Activated CD8-positive, alpha-beta memory T cell treated with anti-CD3 and anti-CD28 coated beads, Interleukin-2, amount 50 U/mL, for 1 hour (primary cell): ENCODE data around the gene KEL.

Source experiments
- DNase-seq: peaks from one replicate; pipeline ENCODE4 v3.0.0-alpha.2; 2020; ENCODE audit errors: extremely low read depth

KEL gene

DNA sequence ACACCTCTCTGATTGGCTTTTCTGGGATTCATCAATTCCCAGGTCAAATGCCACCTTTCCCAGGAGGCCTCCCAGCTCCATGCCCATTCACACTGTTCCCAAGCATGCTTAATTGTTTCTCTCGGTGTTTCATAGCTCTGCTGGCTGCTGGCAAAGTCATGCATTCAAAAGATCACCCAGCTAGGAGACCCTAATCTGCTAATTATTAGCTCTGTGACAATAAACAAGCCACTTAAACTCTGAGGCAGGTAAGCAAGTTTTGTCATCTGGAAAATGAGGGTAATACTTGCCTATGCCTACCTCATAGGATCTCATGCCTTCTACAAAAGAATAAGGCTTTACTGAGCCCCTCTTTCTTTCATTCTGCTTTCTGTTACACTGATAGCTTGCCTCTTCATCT lies 828 bp upstream of the KEL start:
- DNase-seq, result no peak

DNA sequence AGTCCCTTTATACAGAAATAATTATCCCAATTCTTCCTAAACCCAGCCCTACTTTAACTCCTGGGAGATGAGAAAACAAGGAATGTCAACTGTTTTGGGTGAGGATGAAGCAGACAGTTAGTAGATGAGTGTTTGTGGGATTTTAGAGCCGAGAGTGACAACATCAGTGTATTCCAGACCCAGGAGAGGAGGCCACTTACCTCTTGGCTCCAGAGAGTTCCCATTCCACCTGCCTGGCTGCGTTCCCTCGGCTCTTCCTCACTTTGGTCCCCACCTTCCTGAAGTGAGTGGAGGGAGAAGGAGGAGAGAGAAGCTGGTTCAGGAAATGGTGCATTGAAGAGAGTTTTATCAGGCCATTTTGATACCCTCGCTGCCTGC lies 579 bp downstream of the KEL start:
- no peak for DNase-seq

- DNase-seq, result no peak
Measured at GRCh38 chr7:142960955-142961512, 1.1 kb downstream of the KEL start.

DNA sequence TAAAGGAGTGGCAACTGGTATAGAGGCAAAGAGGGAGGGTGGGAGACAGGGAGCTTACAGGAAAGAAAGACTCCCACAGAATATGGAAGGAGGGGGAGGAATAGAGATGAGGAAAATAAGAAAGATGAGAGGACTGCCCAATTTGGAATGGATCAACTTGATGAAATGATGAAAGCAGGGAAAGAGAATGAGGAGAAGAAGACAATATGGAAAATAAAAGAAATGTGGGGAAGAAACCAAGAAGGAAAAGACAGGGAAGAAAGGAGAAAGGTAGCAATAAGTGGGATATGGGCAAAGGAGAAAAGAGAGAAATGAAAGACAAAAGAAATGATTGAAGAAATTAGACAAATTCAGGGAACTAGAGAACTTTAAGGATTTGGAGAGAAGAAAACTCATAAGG lies 3.0 kb downstream of the KEL start:
- DNase-seq, result no peak

DNA sequence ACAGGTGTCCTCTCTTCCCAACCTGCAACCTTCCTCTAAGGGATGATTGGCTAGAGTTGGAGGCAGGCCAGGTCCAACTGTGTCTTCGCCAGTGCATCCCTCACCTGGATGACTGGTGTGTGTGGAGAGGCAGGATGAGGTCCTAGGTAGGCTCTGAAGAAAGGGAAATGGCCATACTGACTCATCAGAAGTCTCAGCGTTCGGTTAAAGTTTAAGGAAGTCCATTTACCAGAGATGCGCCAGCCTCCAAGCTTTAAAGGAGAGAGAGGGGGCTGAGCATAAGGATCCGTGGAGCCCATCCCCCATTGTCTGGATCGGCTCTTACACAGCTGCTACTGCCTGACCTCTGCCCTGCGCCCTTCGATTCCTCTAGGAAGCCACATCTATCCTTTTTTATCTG lies 4.4 kb downstream of the KEL start:
- DNase-seq, result no peak

DNA sequence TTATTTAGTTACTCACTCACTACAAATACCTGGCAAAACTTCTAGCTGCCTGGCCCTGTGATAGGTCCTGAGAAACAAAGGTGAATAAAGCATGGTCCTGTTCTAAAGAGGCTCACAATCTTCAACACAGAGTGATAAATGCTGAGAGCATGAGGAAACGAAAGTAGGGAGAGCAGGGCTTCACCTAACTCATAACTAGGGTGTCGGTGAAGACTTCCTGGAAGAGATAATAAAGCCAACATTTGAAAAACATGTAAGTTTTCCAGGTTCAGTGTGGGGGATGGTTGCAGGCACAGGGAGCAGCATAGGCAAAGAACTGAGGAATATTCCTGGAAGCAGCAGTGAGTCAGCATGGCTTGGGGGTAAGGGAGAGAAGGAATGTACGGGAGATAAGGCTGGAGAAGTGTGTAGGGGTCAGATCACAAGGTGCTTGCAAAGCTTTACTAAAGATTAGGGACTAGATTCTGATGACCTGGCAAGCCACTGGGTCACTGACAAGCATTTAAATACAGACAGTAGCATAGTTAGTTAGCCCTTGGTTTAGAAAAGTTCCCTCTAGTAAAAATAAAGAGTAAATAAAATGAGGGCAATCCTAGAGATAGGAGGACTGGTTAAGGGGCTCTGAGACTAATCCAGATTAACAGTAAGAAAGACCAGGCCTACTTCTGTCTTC lies 5.1 kb downstream of the KEL start:
- no peak for DNase-seq

DNA sequence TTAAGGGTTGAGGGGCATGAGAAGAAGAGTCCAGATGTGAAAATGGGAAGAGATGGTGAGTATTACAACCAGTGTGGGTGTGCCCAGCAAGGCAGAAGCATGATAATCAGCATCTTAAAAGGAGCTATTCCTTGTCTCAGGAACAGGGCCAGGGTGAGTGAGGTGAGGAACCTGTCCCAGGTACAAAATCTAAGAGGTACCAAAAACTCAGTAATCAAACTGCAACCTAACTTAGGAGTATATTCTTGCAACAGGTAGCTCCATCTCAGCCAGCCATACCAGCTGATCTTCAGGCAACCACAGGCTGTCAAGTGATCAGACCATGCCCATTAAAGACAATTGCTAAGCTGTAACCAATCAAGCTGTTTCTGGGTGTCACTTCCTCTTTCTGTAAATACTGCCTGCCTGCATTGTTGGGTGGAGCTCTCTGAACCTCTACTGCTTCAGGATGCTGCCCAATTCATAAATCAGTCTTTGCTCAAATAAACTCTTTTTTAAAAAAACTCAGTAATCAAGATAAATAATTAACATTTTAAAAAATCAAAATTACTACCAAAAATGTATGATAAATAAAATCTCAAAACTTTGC lies 7.4 kb downstream of the KEL start:
- no peak for DNase-seq

DNA sequence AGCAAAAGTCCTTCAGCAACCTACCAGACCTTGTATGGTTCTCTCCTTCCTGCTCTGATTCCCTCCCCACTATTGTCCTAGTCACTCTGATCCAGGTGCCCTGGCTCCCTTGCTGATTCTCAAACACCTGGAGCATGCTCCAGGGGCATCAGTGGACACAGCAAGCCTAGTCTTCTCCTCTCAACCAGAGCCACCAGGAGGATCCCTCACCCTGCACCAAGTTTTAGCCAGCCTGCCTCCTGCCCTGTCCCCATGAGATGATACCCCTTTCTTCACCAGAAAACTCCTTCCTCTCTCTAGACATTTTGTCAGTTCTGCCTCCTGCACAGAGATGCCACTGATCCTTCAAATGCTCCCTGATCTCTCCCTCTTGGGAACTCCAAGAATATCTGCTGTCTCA lies 11.9 kb downstream of the KEL start:
- DNase-seq, result no peak

GRCh38 chr7:142948603-142949002 lies 13.6 kb downstream of the KEL start:
- no peak for DNase-seq

GRCh38 chr7:142945001-142945400 lies 17.2 kb downstream of the KEL start:
- DNase-seq, result no peak

DNA sequence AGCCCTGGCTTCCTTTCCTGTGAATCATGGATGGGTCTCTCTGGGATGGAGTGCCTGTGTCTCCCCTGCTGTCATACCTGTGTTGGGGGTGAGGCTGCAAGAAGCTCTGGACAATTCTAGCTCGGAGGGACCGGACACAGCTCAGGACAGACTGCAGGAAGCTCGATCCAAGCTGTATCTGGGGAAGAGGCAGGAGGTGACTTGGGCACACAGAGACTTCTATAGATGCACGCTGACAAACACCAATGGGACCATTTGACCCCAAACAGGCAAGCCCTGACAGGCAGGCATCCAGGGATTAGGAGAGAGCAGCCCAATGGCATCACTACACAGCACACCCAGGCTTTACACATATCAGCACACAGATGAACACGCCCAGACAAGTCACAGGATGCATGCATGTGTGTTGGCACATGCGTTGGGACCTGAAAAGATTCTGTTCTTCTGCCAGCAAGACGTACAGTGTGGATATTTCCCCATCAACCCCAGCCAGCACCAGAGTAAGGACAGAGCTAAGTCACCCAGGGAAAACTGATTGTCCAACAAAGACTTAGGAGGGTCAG lies 18.4 kb downstream of the KEL start:
- no peak for DNase-seq

GRCh38 chr7:142942746-142943145 lies 19.4 kb downstream of the KEL start:
- no peak for DNase-seq

DNA sequence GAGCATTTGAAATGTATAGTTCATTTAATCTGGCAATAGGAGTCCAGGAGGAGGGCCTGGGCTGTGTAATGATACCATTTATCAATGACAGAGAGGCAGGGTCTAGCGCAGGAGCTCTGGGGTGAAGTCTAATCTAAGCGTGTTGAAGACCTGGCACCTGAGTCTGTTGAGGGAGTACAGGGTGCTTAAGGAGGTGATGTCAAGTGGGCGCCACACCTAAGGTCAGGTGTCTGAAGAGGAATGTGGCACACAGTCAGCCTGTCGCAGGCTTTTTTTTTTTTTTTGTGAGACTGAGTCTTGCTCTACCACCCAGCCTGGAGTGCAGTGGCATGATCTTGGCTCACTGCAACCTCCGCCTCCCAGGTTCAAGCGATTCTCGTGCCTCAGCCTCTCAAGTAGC lies 20.6 kb downstream of the KEL start:
- no peak for DNase-seq

DNA sequence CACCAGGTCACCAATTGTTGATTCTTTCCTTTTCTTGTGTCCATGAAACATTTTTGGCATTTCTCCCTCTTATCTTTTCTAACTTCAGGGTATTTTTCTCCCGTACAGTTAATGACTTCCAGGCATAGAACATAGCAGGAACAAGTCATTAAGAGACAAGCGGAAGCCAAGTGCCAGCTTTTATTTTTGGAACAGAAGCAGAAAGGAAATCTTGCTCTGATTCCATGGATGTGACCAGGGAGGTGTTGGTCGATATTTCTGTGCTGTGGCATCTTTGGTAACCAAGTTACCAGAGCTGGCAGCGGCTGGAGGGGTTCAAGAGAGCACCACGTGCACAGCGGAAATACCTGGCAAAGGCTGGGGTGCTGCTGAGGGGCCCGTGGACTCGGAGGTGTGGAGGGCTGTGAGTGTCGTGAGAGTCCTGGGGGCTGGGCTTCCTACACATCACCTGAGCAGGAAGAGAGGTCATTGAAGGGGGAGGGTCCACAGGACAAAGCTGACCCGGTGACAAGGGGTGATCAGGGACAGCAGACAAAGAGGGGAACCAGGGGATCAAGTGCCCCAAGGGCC lies 21.1 kb downstream of the KEL start:
- DNase-seq, result no peak

- no peak for DNase-seq
Measured at GRCh38 chr7:142939226-142939910, 22.8 kb downstream of the KEL start, which contains the start of gene LLCFC1. Gene LLCFC1, plus strand, starts transcription at chr7:142939484. Its CDS starts 138 bp downstream, at chr7:142939622.

DNA sequence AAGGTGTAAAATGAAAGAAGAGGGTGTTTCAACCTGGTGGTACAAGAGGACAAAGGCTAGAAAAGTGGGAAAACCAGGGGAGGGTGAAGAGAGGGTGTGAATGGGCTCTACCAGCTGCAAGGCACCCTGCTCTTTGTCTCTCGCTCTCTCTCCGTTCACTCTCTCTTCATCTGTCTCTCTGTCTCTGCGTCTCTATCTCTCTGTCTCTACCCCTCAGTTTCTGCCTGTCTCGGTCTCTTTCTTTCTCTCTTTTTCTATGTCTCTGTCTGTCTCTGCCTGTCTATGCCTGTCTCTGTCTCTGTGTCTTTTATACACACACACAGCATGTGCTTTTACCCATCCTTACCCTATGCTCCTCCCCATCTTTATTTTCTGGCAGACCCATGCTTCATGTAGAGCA lies 23.6 kb downstream of the KEL start:
- DNase-seq, result no peak

DNA sequence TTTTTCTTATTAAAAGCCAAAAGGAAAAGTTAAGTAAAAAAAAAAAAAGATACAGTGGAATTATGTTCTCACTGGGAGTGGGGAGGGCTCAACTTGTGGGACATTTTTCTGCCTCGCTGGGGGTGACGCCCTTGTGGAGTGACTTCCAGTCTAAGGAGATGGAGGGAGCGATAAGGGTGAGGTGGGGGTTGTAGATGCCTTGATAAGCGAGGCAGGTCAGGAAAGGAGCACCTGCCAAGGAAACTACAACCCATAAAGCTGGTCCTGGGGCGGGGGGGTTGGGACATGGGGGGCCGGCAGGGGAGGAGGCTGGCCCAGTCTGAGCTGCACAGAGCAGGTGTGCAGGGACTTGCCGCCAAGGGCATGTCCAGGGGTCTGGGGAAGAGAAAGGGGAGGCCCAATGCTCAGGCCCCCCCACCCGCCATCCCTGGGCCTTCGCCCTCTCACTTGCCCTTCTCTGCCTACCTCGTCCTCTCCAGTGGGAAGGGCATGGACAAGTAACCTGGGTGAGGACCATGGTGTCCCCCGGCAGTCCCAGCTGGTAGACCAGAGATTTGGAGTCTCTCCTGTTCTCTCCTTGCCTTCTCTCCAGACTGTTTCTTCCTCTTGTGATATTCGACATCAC lies 26.1 kb downstream of the KEL start:
- no peak for DNase-seq

- DNase-seq, result no peak
Measured at GRCh38 chr7:142934056-142934455, 28.1 kb downstream of the KEL start.

GRCh38 chr7:142933624-142934023 lies 28.5 kb downstream of the KEL start, which contains the start of gene TRPV5:
Gene TRPV5, minus strand, starts transcription at chr7:142933746. Its CDS starts 287 bp downstream, at chr7:142933459.
- DNase-seq, result no peak

DNA sequence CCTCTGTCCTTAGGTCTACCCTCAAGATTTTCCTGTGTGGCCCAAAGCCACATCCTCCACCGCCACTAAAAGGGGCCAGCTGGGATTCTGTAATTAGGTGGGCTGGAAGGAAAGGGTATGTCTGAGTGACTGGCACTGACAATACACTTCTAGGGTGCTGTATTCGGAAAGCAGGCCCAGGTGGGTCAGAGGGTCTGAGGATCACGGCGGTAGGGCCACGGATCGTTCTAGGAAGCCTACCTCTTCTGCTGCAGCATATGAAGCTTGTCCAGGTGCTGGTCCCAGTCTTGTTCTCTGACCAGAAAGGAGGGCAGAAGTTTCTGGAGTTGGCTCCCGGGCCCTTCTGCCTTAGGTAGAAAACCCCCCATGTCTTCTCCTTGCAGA lies 29.1 kb downstream of the KEL start:
- DNase-seq, result no peak

GRCh38 chr7:142932386-142933091 lies 29.6 kb downstream of the KEL start:
- DNase-seq, result no peak
